Tibial nerve (tissue), 4 donors: ENCODE measurements around the gene RNF121. TPM values are rescaled to one million over a fixed set of nuclear protein-coding genes. Genes with fewer than 3 reads are reported as not detected.

ENCODE experiments used
- DNase-seq, 2 donors: peaks; one replicate each; pipeline ENCODE4 v3.0.0-alpha.2; 2019; ENCODE audit warnings: low spot score in 2 of 2
- H3K27ac ChIP-seq, 4 donors: fragments of 200-600 bp; sonication (generic) in 3 of 4; one replicate each; pipeline ENCODE4 v1.5.1; 2017 to 2019; ENCODE audit warnings: mild to moderate bottlenecking in 1 of 4
- H3K27me3 ChIP-seq, 2 donors: fragments of 200-600 bp; sonication (generic) in 1 of 2; one replicate each; pipeline versions ENCODE4 v1.5.1 to v1.6.0; 2017 to 2019
- H3K36me3 ChIP-seq, 3 donors: fragments of 200-600 bp; sonication (generic); one replicate each; pipeline ENCODE4 v1.5.1; 2018 to 2019
- H3K4me1 ChIP-seq, 4 donors: fragments of 200-600 bp; sonication (generic) in 3 of 4; one replicate each; pipeline ENCODE4 v1.5.1; 2017 to 2019
- H3K4me3 ChIP-seq, 4 donors: fragments of 200-600 bp; sonication (generic) in 3 of 4; one replicate each; pipeline ENCODE4 v1.5.1; 2017 to 2019; ENCODE audit warnings: mild to moderate bottlenecking in 1 of 4, moderate library complexity in 1 of 4
- H3K9me3 ChIP-seq, 4 donors: fragments of 200-600 bp; sonication (generic) in 3 of 4; one replicate each; pipeline ENCODE4 v1.5.1; 2017 to 2019
- CTCF ChIP-seq, 5 experiments: fragments of 200-600 bp in 3 of 5; fragments of 450-650 bp in 2 of 5; sonication (generic) in 3 of 5; IDR thresholded peaks; one replicate each; pipeline ENCODE4 v1.5.1; 2016 to 2019; ENCODE audit warnings: antibody characterized with exemption in 5 of 5, mild to moderate bottlenecking in 3 of 5, moderate library complexity in 2 of 5
- EP300 ChIP-seq, 2 donors: sonication (generic); formaldehyde crosslinking; IDR thresholded peaks; one replicate each; pipeline ENCODE4 v1.6.1; 2017; ENCODE audit warnings: antibody characterized with exemption in 2 of 2, mild to moderate bottlenecking in 1 of 2
- POLR2A ChIP-seq, 2 donors: fragments of 450-650 bp; IDR thresholded peaks; one replicate each; pipeline ENCODE4 v1.6.1; 2017; ENCODE audit warnings: antibody characterized with exemption in 2 of 2, mild to moderate bottlenecking in 2 of 2, moderate library complexity in 2 of 2
- WGBS, 2 donors: methylation state at CpG; one replicate each; pipeline ENCODE4 v1.1.5; 2018; 5-methylcytosine and 5-hydroxymethylcytosine counted together
- total RNA-seq, 4 donors: library from RNA; depleted of rRNA; stranded (reverse); fragments of >200 nt; gene quantifications; one replicate each; pipeline ENCODE4 v1.1.0, GENCODE V29; 2016

The RNF121 gene
- total RNA-seq, 4 donors from 2014 or later = 17.2 to 29.4 (median 21.4) TPM

GRCh38 chr11:72003776-72004171, 74.9 kb downstream of the RNF121 start:
- WGBS, 2 donors = 89 to 92% methylated on average over 18 to 20 of the region's 20 CpGs
- no peak overlapping the region for H3K4me3 ChIP-seq
- no peak for DNase-seq
- H3K4me1 ChIP-seq = peaks cover 0 to 29% (median 11%) of the 10 kb centered on the region in 4 donors
- no peaks in the 10 kb centered on the region for H3K27me3 ChIP-seq
- H3K27ac ChIP-seq = no peak overlapping the region
- no peaks in the 10 kb centered on the region for H3K9me3 ChIP-seq
- peaks cover 12 to 89% (median 48%) of the 10 kb centered on the region in 3 donors for H3K36me3 ChIP-seq
- TF ChIP-seq CTCF (IDR thresholded peaks at IDR 0.05) (no peak), POLR2A (IDR thresholded peaks at IDR 0.05) (no peak), EP300 (IDR thresholded peaks at IDR 0.05) (no peak)

GRCh38 chr11:72004515-72005346, 75.9 kb downstream of the RNF121 start:
- DNase-seq = no peak
- no peak overlapping the region for H3K4me3 ChIP-seq
- WGBS, 2 donors = 79 to 80% methylated on average over 12 to 14 of the region's 16 CpGs
- H3K27me3 ChIP-seq = no peaks in the 10 kb centered on the region
- TF ChIP-seq POLR2A (IDR thresholded peaks at IDR 0.05) = no peak
- no peak overlapping the region for H3K27ac ChIP-seq
- H3K36me3 ChIP-seq = peaks cover 14 to 99% (median 55%) of the 10 kb centered on the region in 3 donors
- H3K4me1 ChIP-seq = peaks cover 0 to 19% (median 4%) of the 10 kb centered on the region in 4 donors
- no peaks in the 10 kb centered on the region for H3K9me3 ChIP-seq

- Histone ChIP-seq H3K27ac (no peak overlapping the region), H3K4me1 (peaks cover 0 to 10% (median 0%) of the 10 kb centered on the region in 4 donors), H3K27me3 (no peaks in the 10 kb centered on the region), H3K4me3 (no peak overlapping the region), H3K9me3 (no peaks in the 10 kb centered on the region), H3K36me3 (peaks cover 17 to 100% (median 64%) of the 10 kb centered on the region in 3 donors)
- no peak for DNase-seq
- 86 to 89% methylated on average over 20 of the region's 20 CpGs for WGBS, 2 donors
- no peak for TF ChIP-seq EP300 (IDR thresholded peaks at IDR 0.05)
- no peak for TF ChIP-seq POLR2A (IDR thresholded peaks at IDR 0.05)
- no peak for TF ChIP-seq CTCF (IDR thresholded peaks at IDR 0.05)
Measured at GRCh38 chr11:72005347-72006260, 76.8 kb downstream of the RNF121 start.

GRCh38 chr11:72006309-72007088, 77.7 kb downstream of the RNF121 start:
- TF ChIP-seq EP300 (IDR thresholded peaks at IDR 0.05) (no peak), POLR2A (IDR thresholded peaks at IDR 0.05) (no peak), CTCF (IDR thresholded peaks at IDR 0.05) (no peak)
- Histone ChIP-seq H3K9me3 (no peaks in the 10 kb centered on the region), H3K27me3 (no peaks in the 10 kb centered on the region), H3K36me3 (peaks cover 22 to 100% (median 65%) of the 10 kb centered on the region in 3 donors), H3K27ac (no peak overlapping the region), H3K4me1 (peaks cover 0 to 10% (median 0%) of the 10 kb centered on the region in 4 donors), H3K4me3 (no peak overlapping the region)
- DNase-seq = no peak
- 81 to 87% methylated on average over 8 of the region's 8 CpGs for WGBS, 2 donors

GRCh38 chr11:72007089-72007476, 78.2 kb downstream of the RNF121 start:
- H3K27ac ChIP-seq = no peak overlapping the region
- H3K4me3 ChIP-seq = no peak overlapping the region
- H3K9me3 ChIP-seq = no peaks in the 10 kb centered on the region
- WGBS, 2 donors = 75 to 81% methylated on average over 10 to 15 of the region's 15 CpGs
- H3K4me1 ChIP-seq = peaks cover 0 to 14% (median 2%) of the 10 kb centered on the region in 4 donors
- no peak for DNase-seq
- no peaks in the 10 kb centered on the region for H3K27me3 ChIP-seq
- TF ChIP-seq POLR2A (IDR thresholded peaks at IDR 0.05) (no peak), EP300 (IDR thresholded peaks at IDR 0.05) (no peak), CTCF (IDR thresholded peaks at IDR 0.05) (no peak)
- peaks cover 22 to 100% (median 65%) of the 10 kb centered on the region in 3 donors for H3K36me3 ChIP-seq
